T follicular helper cell (primary cell): ENCODE measurements around the gene PAPSS1.
"Not testable (repeated sequence)": the region's sequence is repeated elsewhere in the genome, so short reads cannot be mapped to it uniquely, and the experiment has no call there.

Experiments used
- DNase-seq: peaks from one replicate; pipeline ENCODE4 v3.0.0-alpha.2; 2020; ENCODE audit warnings: low read depth

PAPSS1 gene

GRCh38 chr4:107689912-107690587 is 30.0 kb downstream of the PAPSS1 start:
- DNase-seq: no peak

- DNase-seq: no peak
These were observed 31.6 kb downstream of the PAPSS1 start for GRCh38 chr4:107688421-107688820.

GRCh38 chr4:107685740-107686139 is 34.3 kb downstream of the PAPSS1 start:
- no peak for DNase-seq

- DNase-seq: no peak
These were observed 36.2 kb downstream of the PAPSS1 start for GRCh38 chr4:107683873-107684272.

GRCh38 chr4:107682306-107682705 is 37.7 kb downstream of the PAPSS1 start:
- DNase-seq: no peak

- no peak for DNase-seq
These were observed 51.0 kb downstream of the PAPSS1 start for GRCh38 chr4:107669068-107669467.

GRCh38 chr4:107666134-107666533 is 53.9 kb downstream of the PAPSS1 start:
- no peak for DNase-seq

GRCh38 chr4:107665001-107665400 is 55.0 kb downstream of the PAPSS1 start:
- DNase-seq: no peak

GRCh38 chr4:107658400-107659336 is 61.4 kb downstream of the PAPSS1 start:
- no peak for DNase-seq

- no peak for DNase-seq
These were observed 64.7 kb downstream of the PAPSS1 start for GRCh38 chr4:107655289-107655688.

- DNase-seq: no peak
These were observed 65.3 kb downstream of the PAPSS1 start for GRCh38 chr4:107654694-107655093.

- not testable (repeated sequence) for DNase-seq
These were observed 68.6 kb downstream of the PAPSS1 start for GRCh38 chr4:107651408-107651807.

GRCh38 chr4:107650251-107650650 is 69.8 kb downstream of the PAPSS1 start:
- DNase-seq: no peak

- DNase-seq: no peak
These were observed 71.6 kb downstream of the PAPSS1 start for GRCh38 chr4:107648178-107648991.

GRCh38 chr4:107647591-107647990 is 72.4 kb downstream of the PAPSS1 start:
- DNase-seq: no peak

- DNase-seq: no peak
These were observed 74.4 kb downstream of the PAPSS1 start for GRCh38 chr4:107645604-107646003.

- DNase-seq: no peak
These were observed 77.0 kb downstream of the PAPSS1 start for GRCh38 chr4:107643021-107643420.

- DNase-seq: no peak
These were observed 79.2 kb downstream of the PAPSS1 start for GRCh38 chr4:107640878-107641277.

- no peak for DNase-seq
These were observed 79.8 kb downstream of the PAPSS1 start for GRCh38 chr4:107640197-107640596.

- no peak for DNase-seq
These were observed 84.3 kb downstream of the PAPSS1 start for GRCh38 chr4:107635735-107636134.

GRCh38 chr4:107631560-107631959 is 88.5 kb downstream of the PAPSS1 start:
- DNase-seq: no peak

- no peak for DNase-seq
These were observed 89.8 kb downstream of the PAPSS1 start for GRCh38 chr4:107630185-107630705.
